Stimulated activated naive CD8-positive, alpha-beta T cell treated with anti-CD3 and anti-CD28 coated beads, Interleukin-15, amount 100 ng/mL, for 72 hours (primary cell): ENCODE measurements around the gene KCNB1.

ENCODE experiments used
- ATAC-seq: fragments of 150-1000 bp; cut with Tn5 transposase; 2 replicates; pipeline ENCODE4 v1.10.0; 2021; ENCODE audit warnings: mild to moderate bottlenecking, moderate library complexity
- DNase-seq, 2 donors: peaks; one replicate each; pipeline ENCODE4 v3.0.0; 2021 to 2022
- H3K27ac Mint-ChIP-seq, 2 donors: one replicate each; pipeline ENCODE4 v1.8.0; 2022; ENCODE audit warnings: mild to moderate bottlenecking in 2 of 2, mixed read lengths in 2 of 2, moderate library complexity in 2 of 2
- H3K27me3 Mint-ChIP-seq: one replicate; pipeline ENCODE4 v1.8.0; 2022; ENCODE audit warnings: mixed read lengths
- H3K4me1 Mint-ChIP-seq: one replicate; pipeline ENCODE4 v1.8.0; 2022; ENCODE audit warnings: mild to moderate bottlenecking, mixed read lengths
- H3K4me3 Mint-ChIP-seq, 2 donors: one replicate each; pipeline ENCODE4 v1.8.0; 2022; ENCODE audit warnings: mild to moderate bottlenecking in 2 of 2, mixed read lengths in 2 of 2, moderate library complexity in 1 of 2
- H3K9me3 Mint-ChIP-seq, 2 donors: one replicate each; pipeline ENCODE4 v1.8.0; 2022; ENCODE audit warnings: mixed read lengths in 2 of 2

KCNB1 gene

GRCh38 chr20:49483018-49483695, 689 bp upstream of the KCNB1 start:
- DNase-seq = no peak

GRCh38 chr20:49482173-49482572, 295 bp downstream of the KCNB1 start:
- Mint-ChIP-seq H3K27me3 (peaks cover 83% of the 10 kb centered on the region), H3K4me1 (peaks cover 14% of the 10 kb centered on the region), H3K27ac (no peak overlapping the region), H3K4me3 (no peak overlapping the region), H3K9me3 (no peaks in the 10 kb centered on the region)
- ATAC-seq = no peak
- DNase-seq = no peak

More at GRCh38 chr20:49483018-49483695, 689 bp upstream of the KCNB1 start:
- Mint-ChIP-seq H3K27me3 (peaks cover 92% of the 10 kb centered on the region), H3K27ac (no peak overlapping the region), H3K4me1 (peaks cover 14% of the 10 kb centered on the region), H3K4me3 (peak overlapping the region in 1 of 2 donors; percentile 31), H3K9me3 (no peaks in the 10 kb centered on the region)
- no peak for ATAC-seq

GRCh38 chr20:49481116-49481515, 1.4 kb downstream of the KCNB1 start:
- no peak for DNase-seq
- Mint-ChIP-seq H3K27me3 (peaks cover 75% of the 10 kb centered on the region), H3K4me1 (peaks cover 14% of the 10 kb centered on the region), H3K9me3 (no peaks in the 10 kb centered on the region), H3K27ac (no peak overlapping the region), H3K4me3 (no peak overlapping the region)
- ATAC-seq = no peak

GRCh38 chr20:49480236-49480635, 2.2 kb downstream of the KCNB1 start:
- DNase-seq = no peak
- H3K27ac Mint-ChIP-seq = no peak overlapping the region
- H3K9me3 Mint-ChIP-seq = no peaks in the 10 kb centered on the region
- H3K4me3 Mint-ChIP-seq = no peak overlapping the region
- H3K27me3 Mint-ChIP-seq = peaks cover 70% of the 10 kb centered on the region
- no peak for ATAC-seq
- H3K4me1 Mint-ChIP-seq = peaks cover 14% of the 10 kb centered on the region

GRCh38 chr20:49479785-49480184, 2.7 kb downstream of the KCNB1 start:
- no peak overlapping the region for H3K27ac Mint-ChIP-seq
- no peak for DNase-seq
- no peaks in the 10 kb centered on the region for H3K9me3 Mint-ChIP-seq
- H3K4me1 Mint-ChIP-seq = peaks cover 14% of the 10 kb centered on the region
- H3K27me3 Mint-ChIP-seq = peaks cover 70% of the 10 kb centered on the region
- no peak overlapping the region for H3K4me3 Mint-ChIP-seq
- no peak for ATAC-seq

- Mint-ChIP-seq H3K4me3 (no peak overlapping the region), H3K27me3 (peaks cover 70% of the 10 kb centered on the region), H3K9me3 (no peaks in the 10 kb centered on the region), H3K27ac (no peak overlapping the region), H3K4me1 (peaks cover 8% of the 10 kb centered on the region)
- no peak for DNase-seq
- no peak for ATAC-seq
Measured at GRCh38 chr20:49478754-49479689, 3.4 kb downstream of the KCNB1 start.

GRCh38 chr20:49478266-49478665, 4.2 kb downstream of the KCNB1 start:
- no peak for DNase-seq
- Mint-ChIP-seq H3K9me3 (no peaks in the 10 kb centered on the region), H3K27me3 (peaks cover 65% of the 10 kb centered on the region), H3K4me1 (peaks cover 5% of the 10 kb centered on the region), H3K4me3 (no peak overlapping the region), H3K27ac (no peak overlapping the region)
- no peak for ATAC-seq

GRCh38 chr20:49477200-49477599, 5.3 kb downstream of the KCNB1 start:
- no peak for DNase-seq
- ATAC-seq = no peak
- H3K27ac Mint-ChIP-seq = no peak overlapping the region
- peaks cover 56% of the 10 kb centered on the region for H3K27me3 Mint-ChIP-seq
- H3K4me1 Mint-ChIP-seq = no peaks in the 10 kb centered on the region
- no peak overlapping the region for H3K4me3 Mint-ChIP-seq
- no peaks in the 10 kb centered on the region for H3K9me3 Mint-ChIP-seq

GRCh38 chr20:49476016-49476355, 6.5 kb downstream of the KCNB1 start:
- Mint-ChIP-seq H3K27ac (no peak overlapping the region), H3K9me3 (no peaks in the 10 kb centered on the region), H3K27me3 (peaks cover 52% of the 10 kb centered on the region), H3K4me3 (no peak overlapping the region), H3K4me1 (no peaks in the 10 kb centered on the region)
- ATAC-seq (no peak), DNase-seq (no peak)

GRCh38 chr20:49475292-49476015, 7.0 kb downstream of the KCNB1 start:
- Mint-ChIP-seq H3K27me3 (peaks cover 52% of the 10 kb centered on the region), H3K4me1 (no peaks in the 10 kb centered on the region), H3K9me3 (no peaks in the 10 kb centered on the region), H3K4me3 (no peak overlapping the region), H3K27ac (no peak overlapping the region)
- ATAC-seq = no peak
- DNase-seq = no peak

- no peaks in the 10 kb centered on the region for H3K9me3 Mint-ChIP-seq
- no peak overlapping the region for H3K27ac Mint-ChIP-seq
- no peak overlapping the region for H3K4me3 Mint-ChIP-seq
- DNase-seq (no peak), ATAC-seq (no peak)
- peaks cover 64% of the 10 kb centered on the region for H3K27me3 Mint-ChIP-seq
- H3K4me1 Mint-ChIP-seq = no peaks in the 10 kb centered on the region
Measured at GRCh38 chr20:49471397-49471796, 11.1 kb downstream of the KCNB1 start.

GRCh38 chr20:49470922-49471321, 11.5 kb downstream of the KCNB1 start:
- ATAC-seq = no peak
- DNase-seq = no peak
- no peaks in the 10 kb centered on the region for H3K4me1 Mint-ChIP-seq
- H3K27ac Mint-ChIP-seq = no peak overlapping the region
- H3K4me3 Mint-ChIP-seq = no peak overlapping the region
- H3K9me3 Mint-ChIP-seq = no peaks in the 10 kb centered on the region
- H3K27me3 Mint-ChIP-seq = peaks cover 64% of the 10 kb centered on the region

GRCh38 chr20:49469060-49469459, 13.4 kb downstream of the KCNB1 start:
- Mint-ChIP-seq H3K4me1 (no peaks in the 10 kb centered on the region), H3K27me3 (peaks cover 59% of the 10 kb centered on the region)
- no peak for ATAC-seq

GRCh38 chr20:49468412-49468811, 14.1 kb downstream of the KCNB1 start:
- Mint-ChIP-seq H3K4me3 (no peak overlapping the region), H3K27ac (no peak overlapping the region), H3K27me3 (peaks cover 59% of the 10 kb centered on the region), H3K4me1 (no peaks in the 10 kb centered on the region), H3K9me3 (no peaks in the 10 kb centered on the region)
- DNase-seq = no peak
- no peak for ATAC-seq

More at GRCh38 chr20:49469060-49469459, 13.4 kb downstream of the KCNB1 start:
- Mint-ChIP-seq H3K4me3 (no peak overlapping the region), H3K27ac (no peak overlapping the region), H3K9me3 (no peaks in the 10 kb centered on the region)
- no peak for DNase-seq

- no peaks in the 10 kb centered on the region for H3K9me3 Mint-ChIP-seq
- no peak for DNase-seq
- peaks cover 70% of the 10 kb centered on the region for H3K27me3 Mint-ChIP-seq
- no peak overlapping the region for H3K27ac Mint-ChIP-seq
- ATAC-seq = no peak
- no peak overlapping the region for H3K4me3 Mint-ChIP-seq
- no peaks in the 10 kb centered on the region for H3K4me1 Mint-ChIP-seq
Measured at GRCh38 chr20:49466114-49466912, 16.2 kb downstream of the KCNB1 start.
